Subcutaneous abdominal adipose tissue (tissue), 5 donors: ENCODE measurements around the gene RHD.
"Not testable (repeated sequence)": the region's sequence is repeated elsewhere in the genome, so short reads cannot be mapped to it uniquely, and the experiment has no call there.

Experiments
- H3K27ac ChIP-seq: one replicate; pipeline ENCODE4 v1.7.0; 2013; ENCODE audit warnings: low read depth, mild to moderate bottlenecking, inconsistent platforms, low read length, moderate library complexity
- H3K27me3 ChIP-seq, 5 donors: one replicate each; pipeline ENCODE4 v1.7.0; 2013; ENCODE audit warnings: low read length in 5 of 5, inconsistent platforms in 1 of 5; ENCODE audit not compliant: control insufficient read depth in 5 of 5, insufficient read depth in 4 of 5
- H3K36me3 ChIP-seq, 5 donors: one replicate each; pipeline ENCODE4 v1.7.0; 2013; ENCODE audit warnings: low read length in 5 of 5; ENCODE audit not compliant: control insufficient read depth in 5 of 5, insufficient read depth in 5 of 5
- H3K4me1 ChIP-seq, 5 donors: one replicate each; pipeline ENCODE4 v1.7.0; 2013; ENCODE audit warnings: low read length in 5 of 5, mild to moderate bottlenecking in 3 of 5, moderate library complexity in 1 of 5; ENCODE audit not compliant: control insufficient read depth in 5 of 5, insufficient read depth in 5 of 5
- H3K4me3 ChIP-seq, 5 donors: one replicate each; pipeline ENCODE4 v1.7.0; 2013; ENCODE audit warnings: low read length in 5 of 5, low read depth in 1 of 5
- H3K9ac ChIP-seq, 5 donors: one replicate each; pipeline ENCODE4 v1.7.0; 2013; ENCODE audit warnings: low read length in 5 of 5, mild to moderate bottlenecking in 4 of 5, moderate library complexity in 3 of 5
- H3K9me3 ChIP-seq, 5 donors: one replicate each; pipeline ENCODE4 v1.7.0; 2013; ENCODE audit warnings: low read length in 5 of 5; ENCODE audit not compliant: control insufficient read depth in 5 of 5
- donor health status: healthy.
- donor health status: healthy.
- donor health status: healthy.
- donor health status: healthy.
- donor health status: healthy.

Gene RHD

GRCh38 chr1:25347556-25347955 lies 75.2 kb downstream of the RHD start:
- Histone ChIP-seq H3K4me3 (no peak overlapping the region), H3K9me3 (no peaks in the 10 kb centered on the region), H3K27ac (no peak overlapping the region), H3K36me3 (peaks cover 8 to 39% (median 21%) of the 10 kb centered on the region in 5 donors), H3K9ac (no peak overlapping the region), H3K27me3 (no peaks in the 10 kb centered on the region), H3K4me1 (no peaks in the 10 kb centered on the region)

- Histone ChIP-seq H3K27ac (no peak overlapping the region), H3K4me3 (no peak overlapping the region), H3K36me3 (peaks cover 12 to 43% (median 26%) of the 10 kb centered on the region in 5 donors), H3K9ac (no peak overlapping the region), H3K9me3 (no peaks in the 10 kb centered on the region), H3K27me3 (no peaks in the 10 kb centered on the region), H3K4me1 (no peaks in the 10 kb centered on the region)
Measured at GRCh38 chr1:25349606-25350005, 77.3 kb downstream of the RHD start.

- no peak overlapping the region for H3K4me3 ChIP-seq
- H3K4me1 ChIP-seq, result peaks cover 0 to 6% (median 0%) of the 10 kb centered on the region in 5 donors
- H3K27ac ChIP-seq, result no peak overlapping the region
- H3K9ac ChIP-seq, result no peak overlapping the region
- no peaks in the 10 kb centered on the region for H3K9me3 ChIP-seq
- H3K27me3 ChIP-seq, result no peaks in the 10 kb centered on the region
- peaks cover 25 to 68% (median 41%) of the 10 kb centered on the region in 5 donors for H3K36me3 ChIP-seq
Measured at GRCh38 chr1:25355841-25356395, 83.6 kb downstream of the RHD start.

GRCh38 chr1:25356441-25356840 lies 84.1 kb downstream of the RHD start:
- H3K4me1 ChIP-seq, result peaks cover 0 to 7% (median 0%) of the 10 kb centered on the region in 5 donors
- H3K27ac ChIP-seq, result no peak overlapping the region

GRCh38 chr1:25356848-25357247 lies 84.5 kb downstream of the RHD start:
- Histone ChIP-seq H3K4me1 (peaks cover 0 to 11% (median 0%) of the 10 kb centered on the region in 5 donors), H3K4me3 (no peak overlapping the region), H3K27me3 (no peaks in the 10 kb centered on the region), H3K27ac (no peak overlapping the region), H3K9me3 (no peaks in the 10 kb centered on the region), H3K36me3 (peaks cover 26 to 77% (median 48%) of the 10 kb centered on the region in 5 donors), H3K9ac (no peak overlapping the region)

More at GRCh38 chr1:25356441-25356840, 84.1 kb downstream of the RHD start:
- no peaks in the 10 kb centered on the region for H3K27me3 ChIP-seq
- H3K4me3 ChIP-seq, result no peak overlapping the region
- H3K9me3 ChIP-seq, result no peaks in the 10 kb centered on the region
- no peak overlapping the region for H3K9ac ChIP-seq
- H3K36me3 ChIP-seq, result peaks cover 26 to 73% (median 46%) of the 10 kb centered on the region in 5 donors

- Histone ChIP-seq H3K27me3 (no peaks in the 10 kb centered on the region), H3K9me3 (no peaks in the 10 kb centered on the region), H3K9ac (no peak overlapping the region), H3K4me3 (no peak overlapping the region), H3K27ac (no peak overlapping the region), H3K4me1 (peaks cover 0 to 11% (median 3%) of the 10 kb centered on the region in 5 donors), H3K36me3 (peaks cover 14 to 54% (median 32%) of the 10 kb centered on the region in 5 donors)
Measured at GRCh38 chr1:25360596-25361581, 88.6 kb downstream of the RHD start.

- Histone ChIP-seq H3K9ac (peak overlapping the region in 2 of 5 donors; percentile 2 to 11), H3K27me3 (no peaks in the 10 kb centered on the region), H3K36me3 (peaks cover 13 to 44% (median 27%) of the 10 kb centered on the region in 5 donors), H3K4me3 (no peak overlapping the region), H3K4me1 (peaks cover 0 to 8% (median 3%) of the 10 kb centered on the region in 5 donors), H3K9me3 (no peaks in the 10 kb centered on the region), H3K27ac (no peak overlapping the region)
Measured at GRCh38 chr1:25361901-25362300, 89.6 kb downstream of the RHD start.

GRCh38 chr1:25362634-25363559 lies 90.6 kb downstream of the RHD start:
- H3K4me1 ChIP-seq, H3K4me3 ChIP-seq: not testable (repeated sequence)

GRCh38 chr1:25369241-25369640 lies 96.9 kb downstream of the RHD start:
- no peaks in the 10 kb centered on the region for H3K36me3 ChIP-seq
- no peak overlapping the region for H3K27ac ChIP-seq
- no peak overlapping the region for H3K9ac ChIP-seq
- H3K27me3 ChIP-seq, result no peaks in the 10 kb centered on the region
- no peaks in the 10 kb centered on the region for H3K4me1 ChIP-seq
- no peak overlapping the region for H3K4me3 ChIP-seq
- H3K9me3 ChIP-seq, result no peaks in the 10 kb centered on the region

More at GRCh38 chr1:25362634-25363559, 90.6 kb downstream of the RHD start:
- not testable (repeated sequence) for H3K9ac ChIP-seq, H3K27me3 ChIP-seq, H3K9me3 ChIP-seq, H3K27ac ChIP-seq
- peaks cover 13 to 35% (median 21%) of the 10 kb centered on the region in 5 donors for H3K36me3 ChIP-seq
